K562 (cell line): ENCODE results near the gene SSX4B. TPM values are rescaled to one million over a fixed set of nuclear protein-coding genes. Genes with fewer than 3 reads are reported as not detected.
A peak's percentile ranks its signal among the peaks of the same experiment; 100 is the strongest.
"Not testable (repeated sequence)": the region's sequence is repeated elsewhere in the genome, so short reads cannot be mapped to it uniquely, and the experiment has no call there.

ENCODE experiments used
- ATAC-seq: fragments of 200-7000 bp; cut with Tn5 transposase; 3 replicates; pipeline ENCODE4 v1.9.1; 2020; ENCODE audit warnings: moderate library complexity
- BruUV-seq: library from RNA; stranded (reverse); fragments of 400-500 nt; replicated peaks from 2 replicates; lab custom pipeline; 2021; lab: Mats Ljungman, UMichigan
- CTCF ChIA-PET: fragments of 300-600 bp; formaldehyde crosslinking; extraction: SDS; loops from one replicate; lab custom pipeline; 2021; ENCODE audit warnings: low intra/inter-chr PET ratio; lab: Yijun Ruan, JAX
- POLR2A ChIA-PET: fragments of 300-600, 350-650 bp; sonication (Branson Sonifier 250); formaldehyde crosslinking; extraction: SDS; loops from one replicate; lab custom pipeline; 2021; ENCODE audit warnings: antibody characterized with exemption, inconsistent platforms; lab: Yijun Ruan, JAX
- DNase-seq, 4 experiments: peaks; one replicate each; pipeline versions ENCODE4 v3.0.0 to v3.0.0-alpha.2; 2011 to 2018; ENCODE audit warnings: low spot score in 3 of 4, mixed read lengths in 3 of 4; ENCODE audit errors: extremely low read depth in 1 of 4
- FAIRE-seq: peaks from 2 replicates; lab custom pipeline; 2011; peaks lifted over from hg19 to GRCh38; lab: Jason Lieb, UNC
- H2AFZ ChIP-seq: 2 replicates; pipeline ENCODE4 v1.6.0; 2011; ENCODE audit warnings: low read depth, low read length, control low read depth, inconsistent platforms
- H3K27ac ChIP-seq: fragments of 200-600 bp; 3 replicates; pipeline ENCODE4 v1.8.0; 2011; ENCODE audit warnings: low read depth, mild to moderate bottlenecking, control low read depth, inconsistent platforms, low read length, moderate library complexity, mixed read lengths; ENCODE audit errors: extremely low read depth
- H3K27me3 ChIP-seq, 2 experiments: fragments of 300-600 bp in 1 of 2; 2 replicates in 1 of 2; 3 replicates in 1 of 2; pipeline versions ENCODE4 v1.6.0 to v1.8.0; 2011; ENCODE audit warnings: inconsistent platforms in 2 of 2, low read length in 2 of 2, mild to moderate bottlenecking in 1 of 2, mixed read lengths in 1 of 2, moderate library complexity in 1 of 2; ENCODE audit not compliant: control insufficient read depth in 2 of 2, insufficient read depth in 2 of 2
- H3K36me3 ChIP-seq: fragments of 300-600 bp; 3 replicates; pipeline ENCODE4 v1.8.0; 2011; ENCODE audit warnings: mild to moderate bottlenecking, low read length, inconsistent platforms; ENCODE audit not compliant: control insufficient read depth, insufficient read depth
- H3K4me1 ChIP-seq, 2 experiments: fragments of 200-600 bp in 1 of 2; replicated peaks in 1 of 2; 2 replicates in 1 of 2; 3 replicates in 1 of 2; pipeline versions ENCODE4 v1.5.1 to v1.8.0; 2011; ENCODE audit warnings: inconsistent platforms in 2 of 2, low read length in 2 of 2, mild to moderate bottlenecking in 1 of 2, mixed read lengths in 1 of 2, moderate library complexity in 1 of 2; ENCODE audit not compliant: control insufficient read depth in 2 of 2, insufficient read depth in 2 of 2
- H3K4me2 ChIP-seq: 2 replicates; pipeline ENCODE4 v1.6.1; 2011; ENCODE audit warnings: low read length, control low read depth, inconsistent platforms, mixed read lengths; ENCODE audit not compliant: insufficient read depth
- H3K4me3 ChIP-seq: fragments of 200-600 bp; sonication (generic), shearing (Covaris generic); 2 replicates; pipeline ENCODE4 v1.5.1; 2016; ENCODE audit warnings: control low read depth, inconsistent platforms
- H3K79me2 ChIP-seq: fragments of 200-600 bp; 3 replicates; pipeline ENCODE4 v1.8.0; 2011; ENCODE audit warnings: low read length, inconsistent platforms; ENCODE audit not compliant: control insufficient read depth, insufficient read depth
- H3K9ac ChIP-seq, 2 experiments: 2 replicates each; pipeline versions ENCODE4 v1.6.0 to v1.6.1; 2011; ENCODE audit warnings: low read depth in 2 of 2, low read length in 2 of 2, control low read depth in 1 of 2, inconsistent platforms in 1 of 2, mild to moderate bottlenecking in 1 of 2, mixed read lengths in 1 of 2; ENCODE audit not compliant: insufficient read depth in 1 of 2
- H3K9me1 ChIP-seq: one replicate; pipeline ENCODE4 v1.6.0; 2011; ENCODE audit warnings: inconsistent platforms, mild to moderate bottlenecking, low read length, moderate library complexity; ENCODE audit not compliant: control insufficient read depth, insufficient read depth
- H3K9me3 ChIP-seq: replicated peaks from 2 replicates; pipeline ENCODE4 v1.5.1; 2011; ENCODE audit warnings: low read depth, low read length, inconsistent platforms; ENCODE audit not compliant: control insufficient read depth, insufficient read depth
- H4K20me1 ChIP-seq: replicated peaks from 2 replicates; pipeline ENCODE4 v1.6.1; 2011; ENCODE audit warnings: low read length, inconsistent platforms, mixed read lengths; ENCODE audit not compliant: control insufficient read depth, insufficient read depth
- FOXA3 ChIP-seq, 2 experiments: fragments of 450-650 bp in 1 of 2; sonication (generic) in 1 of 2; formaldehyde crosslinking; IDR thresholded peaks in 1 of 2; conservative IDR thresholded peaks in 1 of 2; 2 replicates each; pipeline versions ENCODE4 v1.4.0 to v1.8.0; 2020 to 2022; ENCODE audit warnings: mild to moderate bottlenecking in 2 of 2, missing genetic modification reagents in 1 of 2
- FOXP1 ChIP-seq: sonication (generic); formaldehyde crosslinking; IDR thresholded peaks from 2 replicates; pipeline ENCODE4 v1.8.0; 2022; ENCODE audit warnings: mild to moderate bottlenecking, missing genetic modification reagents
- MAX ChIP-seq: sonication (generic); formaldehyde crosslinking; IDR thresholded peaks from 2 replicates; pipeline ENCODE4 v1.9.0; 2022; ENCODE audit warnings: mild to moderate bottlenecking, missing genetic modification reagents
- RBFOX2 ChIP-seq: fragments of 200-400 bp; formaldehyde crosslinking; IDR thresholded peaks from 2 replicates; pipeline ENCODE4 v1.6.1; 2017; ENCODE audit warnings: low read depth, mild to moderate bottlenecking, low read length, moderate library complexity
- RNF2 ChIP-seq: sonication (generic); IDR thresholded peaks from 2 replicates; pipeline ENCODE4 v1.6.1; 2016
- TAF9B ChIP-seq: fragments of 450-650 bp; IDR thresholded peaks from 2 replicates; pipeline ENCODE4 v1.6.1; 2018; ENCODE audit warnings: mild to moderate bottlenecking; ENCODE audit not compliant: partially characterized antibody
- YY1 ChIP-seq, 3 experiments: IDR thresholded peaks; 2 replicates each; pipeline ENCODE4 v1.6.1; 2011; ENCODE audit warnings: low read length in 2 of 3, mild to moderate bottlenecking in 2 of 3, moderate library complexity in 2 of 3, borderline replicate concordance in 1 of 3, control low read depth in 1 of 3, low read depth in 1 of 3; ENCODE audit not compliant: insufficient read depth in 3 of 3, insufficient replicate concordance in 2 of 3, control insufficient read depth in 1 of 3, insufficient read length in 1 of 3; ENCODE audit errors: extremely low read depth in 1 of 3
- WGBS: fragments of 100-300 bp; shearing (Covaris generic); methylation state at CpG from one replicate; pipeline ENCODE4 v1.1.6; 2016; ENCODE audit warnings: low coverage, mixed read lengths; ENCODE audit not compliant: insufficient coverage; ENCODE audit errors: missing lambda C conversion rate; 5-methylcytosine and 5-hydroxymethylcytosine counted together
- in situ Hi-C: fragments of 300-500 bp; cut with MboI; formaldehyde crosslinking; loops from 4 replicates; pipeline ENCODE4 v1.15.0; 2018; ENCODE audit warnings: inconsistent platforms, mixed read lengths
- intact Hi-C: fragments of 100-400 bp; cut with micrococcal nuclease; formaldehyde crosslinking; loops from 2 replicates; pipeline ENCODE4 v1.14.2; 2022
- polyA plus RNA-seq, 8 experiments: library from polyadenylated mRNA; depleted of rRNA in 4 of 8; stranded (reverse) in 5 of 8; unstranded in 3 of 8; fragments of >200 nt; fragmentation: Nextera tagmentation in 2 of 8; fragmentation: Illumina TruSeq in 1 of 8; extraction: Ambion mirVana in 2 of 8; extraction: Trizol in 1 of 8; gene quantifications; 2 replicates each; pipeline versions ENCODE4 v1.2.1 to v1.2.3, GENCODE V29; 2011 to 2014; ENCODE audit warnings: inconsistent platforms in 1 of 8, missing spikeins in 1 of 8
- total RNA-seq, 7 experiments: library from RNA; depleted of rRNA in 6 of 7; stranded (reverse); fragments of >200 nt in 6 of 7; fragmentation: Illumina TruSeq in 2 of 7; extraction: Trizol in 2 of 7; gene quantifications; 2 replicates each; pipeline versions ENCODE4 v1.2.1 to v1.2.3, GENCODE V29; 2011 to 2021; ENCODE audit warnings: low replicate concordance in 1 of 7

The SSX4B gene
- total and polyA plus RNA-seq, 9 of the 15 experiments (the other 6 are each of a cell fraction or from before 2014, with no cell fraction given) = 0.29 to 10.0 (median 4.9) TPM; not detected in 2

GRCh38 chrX:48447201-48447600 is 35.4 kb upstream of the SSX4B start:
- H3K9me1 ChIP-seq, H2AFZ ChIP-seq, H3K36me3 ChIP-seq, CTCF ChIA-PET, H3K27me3 ChIP-seq, intact Hi-C loops, FAIRE-seq, DNase-seq, H3K4me3 ChIP-seq, BruUV-seq, H3K9me3 ChIP-seq, H4K20me1 ChIP-seq, H3K4me1 ChIP-seq, H3K79me2 ChIP-seq, H3K27ac ChIP-seq, POLR2A ChIA-PET, H3K9ac ChIP-seq, H3K4me2 ChIP-seq, in situ Hi-C loops, ATAC-seq: not testable (repeated sequence)
- WGBS = 37% methylated on average over 6 of the region's 6 CpGs

- H3K9me1 ChIP-seq, H3K36me3 ChIP-seq, DNase-seq, in situ Hi-C loops, BruUV-seq, H3K27me3 ChIP-seq, H3K9me3 ChIP-seq, H4K20me1 ChIP-seq, intact Hi-C loops, CTCF ChIA-PET, H3K4me1 ChIP-seq, H3K27ac ChIP-seq, POLR2A ChIA-PET, FAIRE-seq, H3K4me3 ChIP-seq, H3K79me2 ChIP-seq: not testable (repeated sequence)
- H2AFZ ChIP-seq = peak overlapping the region; percentile 92
- H3K4me2 ChIP-seq = peak overlapping the region; percentile 55
- 0 out of 4 replicates have a peak overlapping the region, but pooled peaks of 1 of the 2 experiments have one; percentile 41 for H3K9ac ChIP-seq
- 16% methylated on average over 9 of the region's 13 CpGs for WGBS
- TF ChIP-seq YY1 (IDR thresholded peaks at IDR 0.05; ENCODE audit: borderline replicate concordance in 1 of 3, control insufficient read depth in 1 of 3, extremely low read depth in 1 of 3, insufficient read depth in 3 of 3, insufficient read length in 1 of 3, insufficient replicate concordance in 2 of 3, low read depth in 1 of 3, low read length in 2 of 3) (peak in 1 of 3 experiments; percentile 26), TAF9B (peak; percentile 37), FOXA3 (CRISPR knock-in tag; conservative IDR thresholded peaks at IDR 0.05 in 1 of 2, IDR thresholded peaks at IDR 0.05 in 1 of 2) (peak in 1 of 2 experiments; percentile 86; a peak in 3 of 4 replicates), RBFOX2 (peak; percentile 33; the same call in 1 of the 2 replicates), FOXP1 (CRISPR knock-in tag) (0 out of 2 replicates have a peak, but pooled peaks have one; percentile 17), RNF2 (peak; percentile 43; the same call in 1 of the 2 replicates), MAX (CRISPR knock-in tag) (peak; percentile 68; the same call in 1 of the 2 replicates)
- ATAC-seq = peak; percentile 42; the same call in 1 of the 3 replicates
Measured at GRCh38 chrX:48433713-48434112, 22.0 kb upstream of the SSX4B start.

DNA sequence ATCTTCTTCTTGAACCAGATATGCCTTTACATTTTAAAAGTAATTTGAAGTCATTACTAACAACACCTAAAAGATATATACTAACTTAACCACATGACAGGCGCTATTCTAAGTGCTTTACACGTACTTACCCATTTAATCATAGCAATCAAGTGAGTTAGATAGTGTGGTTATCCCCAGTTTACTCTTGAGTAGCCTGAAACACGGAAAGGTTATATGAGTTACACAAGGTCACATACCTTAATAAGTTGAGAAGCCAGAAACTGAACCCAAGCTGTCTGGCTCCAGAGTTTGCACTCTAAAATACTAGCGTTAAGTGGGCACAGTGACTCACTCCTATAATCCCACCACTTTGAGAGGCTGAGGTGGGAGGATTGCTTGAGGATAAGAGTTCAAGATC is 18.4 kb upstream of the SSX4B start:
- H3K9ac ChIP-seq, BruUV-seq, H3K4me2 ChIP-seq, H3K4me3 ChIP-seq, H3K4me1 ChIP-seq, POLR2A ChIA-PET, H4K20me1 ChIP-seq, H3K79me2 ChIP-seq, in situ Hi-C loops, ATAC-seq, CTCF ChIA-PET, H3K9me1 ChIP-seq, H3K36me3 ChIP-seq, intact Hi-C loops, H3K27ac ChIP-seq, H3K9me3 ChIP-seq, DNase-seq, H2AFZ ChIP-seq, FAIRE-seq, H3K27me3 ChIP-seq: not testable (repeated sequence)
- WGBS = 23% methylated on average over 4 of the region's 4 CpGs
